PFSK-1 (cell line): ENCODE measurements around the gene FNDC3A.

Experiments used
- FOXP2 ChIP-seq: optimal IDR thresholded peaks from 2 replicates; pipeline ENCODE3; 2011; ENCODE audit warnings: borderline replicate concordance, control low read depth, inconsistent platforms; ENCODE audit not compliant: insufficient read depth; ENCODE audit errors: extremely low read length, extremely low read depth
- POLR2AphosphoS5 ChIP-seq: IDR thresholded peaks from 2 replicates; pipeline ENCODE4 v1.6.1; 2012; ENCODE audit warnings: low read depth, mild to moderate bottlenecking, control low read depth, low read length, moderate library complexity
- SIN3A ChIP-seq: IDR thresholded peaks from 2 replicates; pipeline ENCODE4 v1.6.1; 2012; ENCODE audit warnings: mild to moderate bottlenecking, low read length, moderate library complexity, borderline replicate concordance; ENCODE audit not compliant: insufficient read depth
- TAF1 ChIP-seq: IDR thresholded peaks from 2 replicates; pipeline ENCODE4 v1.6.1; 2012; ENCODE audit warnings: low read length, control low read depth, borderline replicate concordance; ENCODE audit not compliant: insufficient read depth
- TF ChIP-seq, protein P1 (sequence below), 2 experiments: IDR thresholded peaks; 2 replicates each; pipeline versions ENCODE4 v1.6.1 to v1.8.0; 2011 to 2012; ENCODE audit warnings: low read depth in 2 of 2, low read length in 2 of 2, control low read depth in 1 of 2, inconsistent platforms in 1 of 2, mild to moderate bottlenecking in 1 of 2, moderate library complexity in 1 of 2; ENCODE audit not compliant: insufficient read depth in 1 of 2

FNDC3A gene

DNA sequence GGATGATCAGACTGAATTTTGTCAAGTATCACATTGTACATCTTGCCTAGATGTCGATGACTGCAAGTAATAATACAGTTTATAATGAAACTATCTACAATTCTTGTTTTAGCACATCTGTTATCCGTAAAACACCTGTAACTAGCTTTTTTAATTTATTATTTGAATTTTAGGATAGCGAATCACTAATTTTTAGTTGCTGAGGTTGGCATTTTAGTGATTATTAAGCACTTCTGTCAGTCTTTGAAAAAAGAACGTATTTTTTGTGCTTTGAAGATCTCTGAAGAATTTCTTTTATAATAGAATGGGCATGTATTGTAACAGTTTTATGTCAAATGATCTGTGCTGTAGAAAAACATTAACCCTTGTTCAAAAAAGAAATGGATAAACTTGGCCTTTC, 232.9 kb downstream of the FNDC3A start:
- no peak for TF ChIP-seq FOXP2
- TF ChIP-seq, protein P1, sequence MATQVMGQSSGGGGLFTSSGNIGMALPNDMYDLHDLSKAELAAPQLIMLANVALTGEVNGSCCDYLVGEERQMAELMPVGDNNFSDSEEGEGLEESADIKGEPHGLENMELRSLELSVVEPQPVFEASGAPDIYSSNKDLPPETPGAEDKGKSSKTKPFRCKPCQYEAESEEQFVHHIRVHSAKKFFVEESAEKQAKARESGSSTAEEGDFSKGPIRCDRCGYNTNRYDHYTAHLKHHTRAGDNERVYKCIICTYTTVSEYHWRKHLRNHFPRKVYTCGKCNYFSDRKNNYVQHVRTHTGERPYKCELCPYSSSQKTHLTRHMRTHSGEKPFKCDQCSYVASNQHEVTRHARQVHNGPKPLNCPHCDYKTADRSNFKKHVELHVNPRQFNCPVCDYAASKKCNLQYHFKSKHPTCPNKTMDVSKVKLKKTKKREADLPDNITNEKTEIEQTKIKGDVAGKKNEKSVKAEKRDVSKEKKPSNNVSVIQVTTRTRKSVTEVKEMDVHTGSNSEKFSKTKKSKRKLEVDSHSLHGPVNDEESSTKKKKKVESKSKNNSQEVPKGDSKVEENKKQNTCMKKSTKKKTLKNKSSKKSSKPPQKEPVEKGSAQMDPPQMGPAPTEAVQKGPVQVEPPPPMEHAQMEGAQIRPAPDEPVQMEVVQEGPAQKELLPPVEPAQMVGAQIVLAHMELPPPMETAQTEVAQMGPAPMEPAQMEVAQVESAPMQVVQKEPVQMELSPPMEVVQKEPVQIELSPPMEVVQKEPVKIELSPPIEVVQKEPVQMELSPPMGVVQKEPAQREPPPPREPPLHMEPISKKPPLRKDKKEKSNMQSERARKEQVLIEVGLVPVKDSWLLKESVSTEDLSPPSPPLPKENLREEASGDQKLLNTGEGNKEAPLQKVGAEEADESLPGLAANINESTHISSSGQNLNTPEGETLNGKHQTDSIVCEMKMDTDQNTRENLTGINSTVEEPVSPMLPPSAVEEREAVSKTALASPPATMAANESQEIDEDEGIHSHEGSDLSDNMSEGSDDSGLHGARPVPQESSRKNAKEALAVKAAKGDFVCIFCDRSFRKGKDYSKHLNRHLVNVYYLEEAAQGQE (IDR thresholded peaks at IDR 0.05; ENCODE audit: insufficient read depth in 1 of 2, low read depth in 2 of 2, low read length in 2 of 2): no peak
- TF ChIP-seq POLR2AphosphoS5: no peak
- TF ChIP-seq SIN3A: no peak
- no peak for TF ChIP-seq TAF1

DNA sequence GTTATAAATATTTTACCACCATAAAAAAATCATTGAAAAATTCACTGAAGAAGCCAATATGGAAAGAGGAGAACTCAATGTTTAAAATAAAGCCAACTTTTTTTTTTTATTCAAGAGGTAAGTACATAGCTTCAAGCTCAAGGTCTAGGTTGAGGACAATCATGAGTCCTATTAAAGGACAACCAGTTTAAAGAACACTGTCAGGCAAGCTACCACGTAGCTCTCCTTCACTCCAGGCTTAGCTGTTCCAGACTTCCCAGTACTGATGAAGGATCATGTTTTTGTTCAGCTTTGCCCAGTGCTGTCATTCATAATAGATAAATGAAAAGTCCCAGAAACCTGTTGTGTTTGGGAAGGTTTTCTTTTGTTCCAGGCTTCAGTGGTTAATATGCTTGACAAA, 234.4 kb downstream of the FNDC3A start:
- TF ChIP-seq, protein P1 (IDR thresholded peaks at IDR 0.05; ENCODE audit: insufficient read depth in 1 of 2, low read depth in 2 of 2, low read length in 2 of 2): no peak
- TF ChIP-seq FOXP2 (no peak), SIN3A (no peak), TAF1 (no peak), POLR2AphosphoS5 (no peak)

- TF ChIP-seq POLR2AphosphoS5 (no peak), TAF1 (no peak), SIN3A (no peak), FOXP2 (no peak)
- TF ChIP-seq, protein P1 (IDR thresholded peaks at IDR 0.05; ENCODE audit: insufficient read depth in 1 of 2, low read depth in 2 of 2, low read length in 2 of 2): no peak
Measured at GRCh38 chr13:49210669-49211068, 235.0 kb downstream of the FNDC3A start.

- TF ChIP-seq FOXP2 (no peak), TAF1 (no peak), POLR2AphosphoS5 (no peak), SIN3A (no peak)
- TF ChIP-seq, protein P1 (IDR thresholded peaks at IDR 0.05; ENCODE audit: insufficient read depth in 1 of 2, low read depth in 2 of 2, low read length in 2 of 2): no peak
Measured at GRCh38 chr13:49213539-49213938, 237.8 kb downstream of the FNDC3A start.
